IMR-90 (cell line): ENCODE results near the gene TPMT. TPM values are rescaled to one million over a fixed set of nuclear protein-coding genes. Genes with fewer than 3 reads are reported as not detected.

Source experiments
- ATAC-seq: fragments of 200-7000 bp; cut with Tn5 transposase; 2 replicates; pipeline ENCODE4 v1.9.1; 2020; ENCODE audit warnings: low read depth, mild to moderate bottlenecking, moderate library complexity
- BruUV-seq: library from RNA; stranded (reverse); fragments of 400-500 nt; replicated peaks from 2 replicates; lab custom pipeline; 2021; lab: Mats Ljungman, UMichigan
- CTCF ChIA-PET: fragments of 300-600 bp; formaldehyde crosslinking; extraction: SDS; loops from one replicate; lab custom pipeline; 2021; ENCODE audit warnings: antibody characterized with exemption; lab: Yijun Ruan, JAX
- POLR2A ChIA-PET: fragments of 300-600 bp; sonication (Branson Sonifier 250); formaldehyde crosslinking; loops from one replicate; lab custom pipeline; 2022; ENCODE audit warnings: antibody characterized with exemption; ENCODE audit not compliant: unreplicated experiment; lab: Charles Lee
- DNase-seq: peaks from one replicate; pipeline ENCODE4 v3.0.0; 2013
- H2AFZ ChIP-seq: replicated peaks from 2 replicates; pipeline ENCODE3; 2013; ENCODE audit warnings: low read length, mild to moderate bottlenecking; ENCODE audit not compliant: poor library complexity
- H2AK5ac ChIP-seq: 2 replicates; pipeline ENCODE4 v1.6.1; 2013; ENCODE audit warnings: low read depth, low read length, inconsistent platforms
- H2AK9ac ChIP-seq: replicated peaks from 2 replicates; pipeline ENCODE3; 2013; ENCODE audit warnings: mild to moderate bottlenecking, low read depth, low read length, moderate library complexity; ENCODE audit not compliant: poor library complexity
- H2BK120ac ChIP-seq: 2 replicates; pipeline ENCODE4 v1.6.1; 2013; ENCODE audit warnings: low read depth, low read length, inconsistent platforms
- H2BK15ac ChIP-seq: 3 replicates; pipeline ENCODE4 v1.6.1; 2013; ENCODE audit warnings: low read depth, low read length, inconsistent platforms
- H2BK20ac ChIP-seq: 2 replicates; pipeline ENCODE4 v1.6.1; 2013; ENCODE audit warnings: low read depth, mild to moderate bottlenecking, inconsistent platforms, low read length, moderate library complexity
- H2BK5ac ChIP-seq: 2 replicates; pipeline ENCODE4 v1.6.1; 2013; ENCODE audit warnings: mild to moderate bottlenecking, low read depth, low read length, inconsistent platforms; ENCODE audit not compliant: poor library complexity, severe bottlenecking
- H3K14ac ChIP-seq: replicated peaks from 2 replicates; pipeline ENCODE4 v1.6.1; 2013; ENCODE audit warnings: low read depth, low read length, inconsistent platforms
- H3K18ac ChIP-seq: 2 replicates; pipeline ENCODE4 v1.6.1; 2013; ENCODE audit warnings: low read depth, low read length, control low read depth
- H3K23ac ChIP-seq: 2 replicates; pipeline ENCODE4 v1.6.1; 2013; ENCODE audit warnings: low read depth, low read length, inconsistent platforms
- H3K27ac ChIP-seq: 2 replicates; pipeline ENCODE4 v1.5.1; 2013; ENCODE audit warnings: mild to moderate bottlenecking, control low read depth, low read length; ENCODE audit not compliant: insufficient read depth
- H3K27me3 ChIP-seq: 2 replicates; pipeline ENCODE4 v1.6.1; 2013; ENCODE audit warnings: low read length; ENCODE audit not compliant: control insufficient read depth, insufficient read depth
- H3K36me3 ChIP-seq: 2 replicates; pipeline ENCODE4 v1.6.1; 2013; ENCODE audit warnings: low read length, mixed read lengths; ENCODE audit not compliant: control insufficient read depth, insufficient read depth
- H3K4ac ChIP-seq: 2 replicates; pipeline ENCODE4 v1.6.1; 2013; ENCODE audit warnings: low read depth, low read length, inconsistent platforms
- H3K4me1 ChIP-seq: 2 replicates; pipeline ENCODE4 v1.6.1; 2013; ENCODE audit warnings: low read length, mixed read lengths; ENCODE audit not compliant: control insufficient read depth, insufficient read depth
- H3K4me2 ChIP-seq: 2 replicates; pipeline ENCODE4 v1.6.1; 2013; ENCODE audit warnings: low read depth, mild to moderate bottlenecking, control low read depth, low read length, moderate library complexity
- H3K4me3 ChIP-seq: 2 replicates; pipeline ENCODE4 v1.5.1; 2013; ENCODE audit warnings: low read depth, mild to moderate bottlenecking, control low read depth, low read length, moderate library complexity; ENCODE audit not compliant: insufficient read depth
- H3K56ac ChIP-seq: 2 replicates; pipeline ENCODE4 v1.6.1; 2013; ENCODE audit warnings: low read length, inconsistent platforms; ENCODE audit not compliant: insufficient read depth; ENCODE audit errors: extremely low read depth
- H3K79me1 ChIP-seq, 2 experiments: 2 replicates each; pipeline ENCODE4 v1.6.1; 2013; ENCODE audit warnings: low read length in 2 of 2, inconsistent platforms in 1 of 2, low read depth in 1 of 2
- H3K9ac ChIP-seq: 2 replicates; pipeline ENCODE4 v1.6.1; 2013; ENCODE audit warnings: low read depth, low read length, control low read depth
- H3K9me1 ChIP-seq: 2 replicates; pipeline ENCODE4 v1.6.1; 2013; ENCODE audit warnings: low read length, inconsistent platforms; ENCODE audit not compliant: insufficient read depth
- H3K9me3 ChIP-seq: 2 replicates; pipeline ENCODE4 v1.6.1; 2013; ENCODE audit warnings: low read length; ENCODE audit not compliant: control insufficient read depth, insufficient read depth
- H4K20me1 ChIP-seq: 2 replicates; pipeline ENCODE4 v1.6.1; 2013; ENCODE audit warnings: low read length, inconsistent platforms; ENCODE audit not compliant: insufficient read depth
- H4K5ac ChIP-seq: 2 replicates; pipeline ENCODE4 v1.6.1; 2013; ENCODE audit warnings: mild to moderate bottlenecking, low read depth, low read length, control low read depth
- H4K8ac ChIP-seq, 2 experiments: 2 replicates each; pipeline ENCODE4 v1.6.1; 2013; ENCODE audit warnings: low read depth in 2 of 2, low read length in 2 of 2, control low read depth in 1 of 2, inconsistent platforms in 1 of 2
- H4K91ac ChIP-seq: 2 replicates; pipeline ENCODE4 v1.6.1; 2013; ENCODE audit warnings: low read depth, low read length, inconsistent platforms; ENCODE audit not compliant: insufficient read depth
- BHLHE40 ChIP-seq: fragments of 150-350 bp; IDR thresholded peaks from 2 replicates; pipeline ENCODE4 v1.6.1; 2016; ENCODE audit warnings: mild to moderate bottlenecking, low read depth, low read length
- CEBPB ChIP-seq: IDR thresholded peaks from 2 replicates; pipeline ENCODE4 v1.6.1; 2012; ENCODE audit warnings: low read depth, low read length, improper control_type of control experiment
- CHD1 ChIP-seq: IDR thresholded peaks from 2 replicates; pipeline ENCODE4 v1.6.1; 2012; ENCODE audit warnings: low read depth, low read length, improper control_type of control experiment
- CTCF ChIP-seq: conservative IDR thresholded peaks from 2 replicates; pipeline ENCODE4 v1.5.1; 2012; ENCODE audit warnings: mild to moderate bottlenecking, low read depth, low read length, improper control_type of control experiment
- ELK1 ChIP-seq: fragments of 150-350 bp; IDR thresholded peaks from 2 replicates; pipeline ENCODE4 v1.6.1; 2016; ENCODE audit warnings: low read depth, mild to moderate bottlenecking, low read length, moderate library complexity, borderline replicate concordance
- FOS ChIP-seq: fragments of 150-350 bp; IDR thresholded peaks from 2 replicates; pipeline ENCODE4 v1.6.1; 2016; ENCODE audit warnings: low read depth, low read length
- MAFK ChIP-seq: IDR thresholded peaks from 2 replicates; pipeline ENCODE4 v1.6.1; 2012; ENCODE audit warnings: low read depth, low read length, improper control_type of control experiment
- MAZ ChIP-seq: IDR thresholded peaks from 2 replicates; pipeline ENCODE4 v1.6.1; 2012; ENCODE audit warnings: low read depth, mild to moderate bottlenecking, low read length, improper control_type of control experiment, moderate library complexity, borderline replicate concordance
- NFE2L2 ChIP-seq: fragments of 150-350 bp; IDR thresholded peaks from 2 replicates; pipeline ENCODE4 v1.6.1; 2016; ENCODE audit warnings: low read depth, mild to moderate bottlenecking, low read length
- POLR2A ChIP-seq: IDR thresholded peaks from 2 replicates; pipeline ENCODE4 v1.6.1; 2012; ENCODE audit warnings: mild to moderate bottlenecking, low read depth, low read length
- RAD21 ChIP-seq: IDR thresholded peaks from 2 replicates; pipeline ENCODE4 v1.6.1; 2012; ENCODE audit warnings: low read length, improper control_type of control experiment
- RCOR1 ChIP-seq: IDR thresholded peaks from 2 replicates; pipeline ENCODE4 v1.6.1; 2012; ENCODE audit warnings: mild to moderate bottlenecking, low read length, improper control_type of control experiment; ENCODE audit not compliant: insufficient replicate concordance
- RFX5 ChIP-seq: IDR thresholded peaks from 2 replicates; pipeline ENCODE4 v1.8.0; 2012; ENCODE audit warnings: low read depth, mild to moderate bottlenecking, low read length, moderate library complexity
- SMC3 ChIP-seq: fragments of 150-350 bp; IDR thresholded peaks from 2 replicates; pipeline ENCODE4 v1.6.1; 2016; ENCODE audit warnings: low read depth, mild to moderate bottlenecking, antibody characterized with exemption, low read length, moderate library complexity
- USF2 ChIP-seq: fragments of 150-350 bp; IDR thresholded peaks from 2 replicates; pipeline ENCODE4 v1.6.1; 2017; ENCODE audit warnings: mild to moderate bottlenecking, antibody characterized with exemption, low read length, low read depth
- WGBS, 2 experiments: methylation state at CpG; one replicate each; pipeline versions ENCODE4 v1.1.5 to v1.1.7; 2013; ENCODE audit warnings: missing lambda C conversion rate in 2 of 2; ENCODE audit not compliant: insufficient read length in 1 of 2; ENCODE audit errors: extremely low coverage in 2 of 2; 5-methylcytosine and 5-hydroxymethylcytosine counted together
- dilution Hi-C: fragments of 300-500 bp; cut with HindIII; formaldehyde crosslinking; loops from one replicate; pipeline ENCODE4 v1.14.3; 2018; ENCODE audit warnings: low sequenced_read_pairs; ENCODE audit not compliant: unreplicated experiment
- in situ Hi-C: fragments of 300-500 bp; cut with MboI; formaldehyde crosslinking; loops from 3 replicates; pipeline ENCODE4 v1.14.3; 2019; ENCODE audit warnings: low sequenced_read_pairs, inconsistent platforms, mixed read lengths
- intact Hi-C: fragments of 100-400 bp; cut with micrococcal nuclease; formaldehyde crosslinking; loops from 2 replicates; pipeline ENCODE4 v1.10.0; 2022
- polyA plus RNA-seq, 3 experiments: library from polyadenylated mRNA; depleted of rRNA; stranded (reverse); fragments of >200 nt; gene quantifications; 2 replicates each; pipeline ENCODE4 v1.2.3, GENCODE V29; 2012; ENCODE audit warnings: low replicate concordance in 1 of 3
- total RNA-seq: library from RNA; depleted of rRNA; stranded (reverse); fragments of >200 nt; gene quantifications from 2 replicates; pipeline ENCODE4 v1.2.3, GENCODE V29; 2012

The TPMT gene
- total and polyA plus RNA-seq, 2 of the 4 experiments (the other 2 are of a cell fraction), result 10.8 to 14.1 TPM

- ATAC-seq, result no peak
- H3K14ac ChIP-seq, result no peak overlapping the region
- peak overlapping the region; percentile 75; the same call in 1 of the 2 replicates for H2AK5ac ChIP-seq
- H2BK15ac ChIP-seq, result no peak overlapping the region
- no peaks in the 10 kb centered on the region for H3K9me3 ChIP-seq
- H2BK20ac ChIP-seq, result no peak overlapping the region
- H3K4ac ChIP-seq, result peak overlapping the region; percentile 89
- dilution Hi-C loops (no loop called here), intact Hi-C loops (loop anchor here (1.0 to 5.0 kb wide), 4 partner anchors 134 to 304 kb away; partner anchors contain the start of gene KIF13A), in situ Hi-C loops (loop anchor here (5.0 kb wide), 2 partner anchors 134 to 284 kb away; partner anchors contain the start of gene KIF13A)
- no peaks in the 10 kb centered on the region for H4K20me1 ChIP-seq
- H3K4me1 ChIP-seq, result peaks cover 6% of the 10 kb centered on the region
- no peak overlapping the region for H3K27ac ChIP-seq
- no peaks in the 10 kb centered on the region for H3K27me3 ChIP-seq
- H4K8ac ChIP-seq, result peak overlapping the region; percentile 17 to 92; a peak in 2 of 4 replicates
- no peak overlapping the region for H4K91ac ChIP-seq
- H4K5ac ChIP-seq, result 0 out of 2 replicates have a peak overlapping the region, but pooled peaks have one; percentile 9
- TF ChIP-seq BHLHE40, result no peak
- TF ChIP-seq CTCF, result no peak
- TF ChIP-seq USF2, result no peak
- TF ChIP-seq CEBPB, result no peak
- TF ChIP-seq MAZ, result no peak
- no peak for TF ChIP-seq FOS
- TF ChIP-seq SMC3, result no peak
- no peak for TF ChIP-seq ELK1
- no peak for TF ChIP-seq RCOR1
- TF ChIP-seq CHD1, result no peak
- no peak for TF ChIP-seq NFE2L2
- no peak for TF ChIP-seq RAD21
- TF ChIP-seq POLR2A, result no peak
- no peak for TF ChIP-seq MAFK
- no peak for TF ChIP-seq RFX5
- BruUV-seq, result no TSS peak
- peak overlapping the region; percentile 83 for H2AK9ac ChIP-seq
- H2BK120ac ChIP-seq, result peak overlapping the region; percentile 27; the same call in 1 of the 2 replicates
- H2BK5ac ChIP-seq, result no peak overlapping the region
- H2AFZ ChIP-seq, result peak overlapping the region; percentile 98
- WGBS, 2 experiments, result 59% methylated on average over 10 of the region's 19 CpGs; no CpG with 5 or more reads in 1 of the 2 experiments
- H3K56ac ChIP-seq, result no peak overlapping the region
- ChIA-PET CTCF (interaction anchor here (0.6 to 2.2 kb wide), 7 partner anchors 19 to 324 kb away, joined by 3 to 7 read pairs (median 3); no protein-coding TSS in a partner anchor), POLR2A (no interaction called here)
- no peak overlapping the region for H3K23ac ChIP-seq
- no peak overlapping the region for H3K9ac ChIP-seq
- H3K4me2 ChIP-seq, result peak overlapping the region; percentile 86; the same call in 1 of the 2 replicates
- H3K79me1 ChIP-seq, result peaks cover 5 to 12% of the 10 kb centered on the region in 2 experiments; a peak in 2 of 4 replicates
- DNase-seq, result no peak
- H3K9me1 ChIP-seq, result peaks cover 4% of the 10 kb centered on the region; the same call in 1 of the 2 replicates
- H3K18ac ChIP-seq, result no peak overlapping the region
- H3K36me3 ChIP-seq, result no peaks in the 10 kb centered on the region
- no peak overlapping the region for H3K4me3 ChIP-seq
Observed at GRCh38 chr6:18121580-18122127, 33.2 kb downstream of the TPMT start.
